ENCODE measurements around the gene ACTR6.
"Not testable (repeated sequence)": the region's sequence is repeated elsewhere in the genome, so short reads cannot be mapped to it uniquely, and the experiment has no call there.

The ACTR6 gene

DNA sequence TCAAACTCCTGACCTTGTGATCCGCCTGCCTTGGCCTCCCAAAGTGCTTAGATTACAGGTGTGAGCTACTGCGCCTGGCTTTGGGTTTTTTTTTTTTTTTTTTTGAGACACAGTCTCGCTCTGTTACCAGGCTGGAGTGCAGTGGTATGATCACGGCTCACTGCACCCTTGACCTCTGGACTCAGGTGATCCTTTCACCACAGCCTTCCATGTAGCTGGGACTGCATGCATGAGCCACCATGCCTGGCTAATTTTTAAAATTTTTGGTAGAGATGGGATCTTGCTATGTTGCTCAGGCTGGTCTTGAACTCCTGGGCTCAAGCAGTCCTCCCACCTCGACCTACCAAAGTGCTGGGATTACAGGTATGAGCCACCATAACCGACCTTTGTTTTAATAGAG is 21.6 kb downstream of the ACTR6 start:
- not testable (repeated sequence) for DNase-seq

GRCh38 chr12:100225491-100225890 is 24.9 kb downstream of the ACTR6 start:
- no peak for DNase-seq

DNA sequence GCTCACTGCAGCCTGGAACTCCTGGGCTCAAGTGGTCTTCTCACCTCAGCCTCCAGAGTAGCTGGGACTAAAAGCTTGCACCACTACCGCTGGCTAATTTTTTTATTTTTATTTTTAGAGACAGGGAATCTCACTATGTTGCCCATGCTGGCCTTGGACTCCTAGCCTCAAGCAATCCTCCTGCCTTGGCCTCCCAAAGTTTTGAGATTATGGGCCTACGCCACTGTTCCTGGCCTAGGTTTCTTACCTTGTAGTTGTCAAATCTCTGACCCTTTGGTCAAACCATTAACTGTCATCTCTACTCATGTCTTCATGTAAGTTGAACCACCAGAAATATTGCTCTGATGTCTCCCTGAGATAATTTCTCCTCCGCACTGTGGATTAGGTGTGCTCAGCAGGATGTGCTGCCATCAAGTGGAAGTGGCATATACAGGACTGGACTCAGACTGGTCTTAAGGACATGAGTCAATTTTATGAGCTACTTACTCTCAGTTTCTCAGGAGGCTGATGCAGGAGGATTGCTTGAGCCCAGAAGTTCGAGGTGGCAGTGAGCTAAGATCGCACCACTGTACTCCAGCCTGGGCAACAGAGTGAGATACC is 28.5 kb downstream of the ACTR6 start:
- no peak for DNase-seq

GRCh38 chr12:100229876-100230275 is 29.3 kb downstream of the ACTR6 start:
- no peak for DNase-seq

- DNase-seq, result not testable (repeated sequence)
Observed at GRCh38 chr12:100231873-100232272, 31.3 kb downstream of the ACTR6 start.

- no peak for DNase-seq
Observed at GRCh38 chr12:100234166-100234565, 33.6 kb downstream of the ACTR6 start.

- DNase-seq, result no peak
Observed at GRCh38 chr12:100234591-100235304, 34.1 kb downstream of the ACTR6 start.

GRCh38 chr12:100238801-100239200 is 38.2 kb downstream of the ACTR6 start:
- DNase-seq, result no peak

GRCh38 chr12:100239589-100239988 is 39.0 kb downstream of the ACTR6 start:
- DNase-seq, result no peak

GRCh38 chr12:100243137-100243536 is 42.5 kb downstream of the ACTR6 start:
- no peak for DNase-seq

DNA sequence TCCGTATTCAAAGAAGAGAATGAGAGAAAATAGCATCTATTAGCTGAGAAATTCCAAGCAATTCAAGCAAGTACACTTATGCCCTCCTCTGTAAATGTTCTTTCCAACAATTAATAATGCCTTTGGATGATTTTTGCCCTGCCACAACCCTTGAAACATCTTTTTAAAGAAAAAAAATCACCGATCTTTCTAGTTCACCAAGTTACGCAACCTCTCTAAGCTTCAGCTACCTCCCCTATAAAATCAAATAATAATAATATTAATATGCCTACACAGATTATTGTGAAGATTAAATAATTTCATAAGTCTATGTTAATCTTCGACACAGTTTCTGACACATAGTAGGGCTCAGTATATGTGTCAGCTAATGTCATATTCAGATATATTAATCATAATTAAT is 47.1 kb downstream of the ACTR6 start:
- DNase-seq, result no peak

- DNase-seq, result no peak
Observed at GRCh38 chr12:100248886-100249285, 48.3 kb downstream of the ACTR6 start.

DNA sequence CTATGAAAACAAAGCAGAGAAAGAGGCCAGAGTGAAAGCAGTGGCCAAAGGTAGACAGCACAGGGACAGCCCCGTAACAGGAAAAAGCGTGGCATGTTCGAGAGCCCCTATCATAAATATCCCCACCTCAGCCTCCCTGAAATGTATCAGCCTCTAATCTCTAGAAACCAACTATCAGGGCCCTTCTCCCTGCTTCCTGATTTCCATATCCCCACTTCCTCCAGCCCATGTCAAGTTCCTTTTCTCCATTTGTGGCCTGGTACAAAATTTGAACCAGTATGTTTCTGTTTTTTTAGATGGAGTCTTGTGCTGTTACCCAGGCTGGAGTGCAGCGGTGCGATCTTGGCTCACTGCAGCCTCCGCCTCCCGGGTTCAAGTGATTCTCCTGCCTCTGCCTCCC is 49.3 kb downstream of the ACTR6 start:
- DNase-seq, result no peak

DNA sequence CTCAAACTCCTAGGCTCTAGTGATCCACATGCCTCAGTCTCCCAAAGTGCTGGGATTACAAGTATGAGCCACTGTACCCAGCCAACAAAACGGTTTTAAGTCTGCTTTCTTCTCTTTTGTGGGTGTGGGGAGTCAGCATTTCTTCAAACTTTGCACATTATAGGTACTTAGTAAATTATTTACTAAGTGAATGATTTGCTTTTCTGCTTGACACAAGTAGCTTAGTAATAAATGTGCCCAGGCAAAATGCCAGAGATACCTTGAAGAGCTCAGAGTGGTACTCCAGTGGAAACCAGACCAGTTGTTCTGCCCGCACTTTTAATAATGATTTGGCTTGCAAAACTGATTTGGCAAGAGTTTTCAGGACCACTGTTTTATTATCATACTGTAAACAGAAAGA is 51.3 kb downstream of the ACTR6 start:
- no peak for DNase-seq

DNA sequence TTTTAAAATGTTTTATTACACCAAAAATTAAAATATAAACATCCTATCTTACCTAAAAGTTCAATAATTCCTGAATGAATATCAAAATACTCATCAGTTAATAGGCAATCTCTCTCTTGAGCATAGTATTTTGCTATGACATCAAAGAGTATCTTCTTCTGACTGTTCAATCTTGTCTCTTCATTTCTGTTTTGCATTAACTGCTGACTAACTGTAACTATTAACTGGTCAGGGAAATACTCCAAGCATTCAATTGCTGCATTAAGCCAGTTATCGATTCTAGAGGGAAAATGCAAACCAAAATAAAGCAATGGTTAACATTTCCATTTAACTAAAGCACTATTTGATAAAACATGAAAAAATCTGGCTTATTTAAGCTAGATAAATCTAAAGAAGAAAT is 52.8 kb downstream of the ACTR6 start:
- no peak for DNase-seq

GRCh38 chr12:100254876-100255275 is 54.3 kb downstream of the ACTR6 start:
- no peak for DNase-seq

DNA sequence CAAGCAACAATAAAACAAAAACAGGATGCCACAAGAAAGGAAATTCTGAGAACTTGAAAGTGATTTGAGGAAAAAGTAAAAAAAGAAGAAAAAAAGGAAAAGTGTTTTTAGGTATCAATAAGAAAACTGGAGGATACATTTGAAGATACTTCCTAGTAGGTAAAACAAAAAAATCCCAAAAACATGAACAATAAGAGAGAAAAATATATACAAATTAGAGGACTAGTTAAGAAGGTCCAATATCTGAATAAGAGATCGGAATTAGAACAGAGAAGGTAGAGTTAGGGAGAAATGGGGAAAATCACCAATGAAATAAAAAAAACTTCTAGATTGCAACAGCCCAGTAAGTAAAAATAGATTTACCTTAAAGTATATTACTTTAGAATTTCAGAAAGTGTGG is 57.5 kb downstream of the ACTR6 start:
- no peak for DNase-seq

DNA sequence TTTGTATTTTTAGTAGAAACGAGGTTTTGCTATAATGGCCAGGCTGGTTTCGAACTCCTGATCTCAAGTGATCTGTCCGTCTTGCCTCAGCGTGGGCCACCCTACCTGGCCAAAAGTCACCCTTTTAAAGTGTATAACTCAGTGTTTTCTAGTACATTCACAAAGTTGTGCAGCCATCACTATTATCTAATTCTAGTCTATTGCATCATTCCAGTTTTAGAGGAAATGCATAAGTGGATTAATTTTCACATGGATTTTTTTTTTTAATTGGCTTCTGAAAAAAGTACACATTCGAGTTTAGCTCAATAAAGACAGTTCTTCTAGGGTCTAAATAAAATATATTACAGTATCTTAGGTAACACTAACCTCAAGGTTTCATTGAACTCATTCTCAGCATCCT is 62.5 kb downstream of the ACTR6 start:
- no peak for DNase-seq

DNA sequence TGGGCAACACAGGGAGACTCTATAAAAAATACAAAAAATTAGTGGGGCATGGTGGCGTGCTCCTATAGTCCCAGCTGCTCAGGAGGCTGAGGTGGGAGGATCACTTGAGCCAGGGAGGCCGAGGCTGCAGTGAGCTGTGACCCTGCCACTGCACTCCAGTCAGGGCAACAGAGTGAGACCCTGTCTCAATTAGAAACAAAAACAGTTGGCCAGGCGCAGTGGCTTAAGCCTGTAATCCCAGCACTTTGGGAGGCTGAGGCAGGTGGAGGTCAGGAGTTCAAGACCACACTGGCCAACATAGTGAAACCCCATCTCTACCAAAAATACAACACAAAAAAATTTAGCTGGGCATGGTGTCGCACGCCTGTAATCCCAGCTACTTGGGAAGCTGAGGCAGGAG is 64.5 kb downstream of the ACTR6 start:
- DNase-seq, result not testable (repeated sequence)

DNA sequence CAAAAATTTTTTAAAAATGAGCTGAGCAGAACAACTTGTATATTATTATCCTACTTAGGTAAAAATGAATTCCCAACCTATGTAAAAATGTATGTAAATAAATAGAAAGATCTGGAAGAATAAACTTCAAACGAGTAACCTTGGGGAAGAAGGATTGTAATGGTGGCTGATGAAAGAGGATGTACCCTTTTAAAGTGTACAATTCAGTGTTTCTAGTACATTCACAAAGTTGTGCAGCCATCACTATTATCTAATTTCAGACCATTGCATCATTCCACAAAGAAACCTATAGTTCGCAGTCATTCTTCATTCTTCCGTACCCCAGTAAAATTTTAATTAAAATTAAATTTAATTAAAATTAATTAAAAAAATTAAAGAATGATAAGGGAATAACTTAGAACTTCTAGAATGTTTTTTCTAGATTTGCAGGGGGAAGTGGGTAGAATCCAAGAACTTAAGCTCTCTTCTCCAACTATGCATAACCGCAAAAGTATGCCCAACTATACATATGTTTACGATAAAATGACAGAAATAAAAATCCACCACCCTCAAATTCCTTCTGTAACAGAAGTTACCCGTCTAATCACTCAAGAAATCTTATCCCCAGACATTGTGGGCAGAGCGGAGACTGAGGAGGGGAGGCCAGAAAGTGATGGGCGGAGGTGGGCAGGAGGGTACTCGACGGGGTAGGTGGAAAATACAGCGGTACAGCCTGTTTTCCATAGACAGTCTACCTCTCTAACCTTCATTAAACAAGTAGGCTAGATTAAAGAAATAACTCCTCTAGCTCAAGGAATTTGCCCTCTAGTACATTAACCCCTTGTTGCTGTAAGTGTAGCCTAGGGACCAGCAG is 65.3 kb downstream of the ACTR6 start:
- DNase-seq, result no peak

GRCh38 chr12:100266585-100266834 is 65.9 kb downstream of the ACTR6 start:
- no peak for DNase-seq

DNA sequence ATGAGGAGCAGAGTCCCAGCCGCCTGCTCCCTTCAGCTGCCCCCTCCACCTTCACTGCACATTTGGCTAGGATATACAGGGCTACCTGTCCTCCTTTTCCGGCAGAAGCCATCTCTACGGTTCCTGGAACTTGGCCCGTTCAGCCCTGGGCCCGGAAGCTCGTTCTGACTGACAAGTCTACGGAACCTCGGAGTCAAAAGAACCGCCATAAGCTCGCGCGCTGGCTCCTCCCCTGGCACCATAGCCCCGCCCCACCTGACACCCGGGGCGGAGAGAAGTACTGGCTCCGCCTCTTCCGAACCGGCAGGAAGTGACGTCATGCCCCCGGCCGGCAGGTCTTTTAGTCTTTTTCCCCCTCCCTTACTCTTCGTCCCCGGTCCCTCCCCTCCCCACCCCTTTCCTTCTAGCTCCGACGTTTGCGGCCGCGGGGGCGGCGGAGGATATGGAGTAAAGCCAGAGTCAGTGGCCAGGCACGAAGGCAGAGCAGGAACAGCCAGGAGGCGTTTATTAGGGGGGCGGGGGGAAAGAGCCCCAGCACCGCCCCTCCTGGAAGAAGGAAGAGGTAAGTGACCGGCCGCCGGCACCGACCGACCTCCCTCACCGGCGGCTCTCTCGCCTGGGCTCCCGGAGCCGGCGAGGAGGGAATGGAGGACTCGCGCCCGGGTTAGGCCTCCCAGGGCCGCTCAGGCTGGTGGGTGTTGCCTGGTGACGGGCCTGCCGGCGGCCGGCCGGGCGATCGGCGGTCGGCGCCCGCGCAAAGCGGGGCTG is 66.4 kb downstream of the ACTR6 start, which contains the start of the genes DEPDC4 and SCYL2:
Gene DEPDC4, minus strand, starts transcription at position 245 of the 768 bp plus-strand sequence. Its CDS starts 3 bp downstream, at position 242.
Gene SCYL2, plus strand, starts transcription at position 343 of the 768 bp plus-strand sequence. CDS start 15,794 bp downstream, outside the sequence.
- DNase-seq, result peak; percentile 85 to 95

All from cerebellar nuclear complex (tissue), 1 donor.